Measurements from ENCODE around the gene HAL. TPM values are rescaled to one million over a fixed set of nuclear protein-coding genes. Genes with fewer than 3 reads are reported as not detected.

HAL gene
- 0.08 and 0.10 TPM in 2 replicates for polyA plus RNA-seq (2012; rRNA removed)
- 0.01 and 0.05 TPM in 2 replicates for polyA plus RNA-seq (2012; cell fraction: cytosol; rRNA removed)
- 0.57 and 0.74 TPM in 2 replicates for polyA plus RNA-seq (2012; cell fraction: nucleus; rRNA removed)

DNA sequence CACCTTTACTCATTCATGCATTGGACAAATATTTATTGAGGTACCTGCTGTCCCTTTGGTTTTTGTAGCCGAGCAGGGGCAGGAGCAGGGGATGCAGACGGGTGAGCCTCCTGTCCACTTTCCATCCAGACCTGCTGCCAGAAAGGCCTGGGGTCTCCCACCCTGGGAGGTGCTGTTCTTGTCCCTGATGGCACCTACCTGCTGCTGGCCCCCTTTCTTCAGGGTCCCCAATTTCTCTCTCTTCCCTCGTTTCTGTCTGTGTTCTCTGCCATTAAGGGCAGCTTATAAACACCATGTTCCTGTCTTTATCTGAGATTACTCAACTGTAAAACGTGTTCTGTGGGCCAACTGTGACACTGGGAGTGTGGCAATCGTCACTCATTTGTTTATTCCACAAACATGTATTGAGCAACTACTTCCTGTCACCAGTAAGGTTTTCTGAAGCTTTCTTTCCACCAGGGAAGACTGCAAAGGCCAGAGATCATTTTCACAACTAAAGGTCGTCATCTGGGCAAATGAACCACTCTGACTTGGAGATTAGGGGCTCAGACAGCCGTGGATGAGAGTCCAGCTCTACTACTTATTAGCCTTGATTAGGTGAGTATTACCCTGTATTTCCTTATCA, at the start of gene HAL:
Gene HAL, minus strand, starts transcription at position 311 of the 625 bp plus-strand sequence. CDS start 434 bp downstream, outside the sequence.
- CTCF ChIA-PET: interaction anchor here (0.5 to 8.6 kb wide), 3 partner anchors 11 to 130 kb away, joined by 4 to 154 read pairs (median 8); no protein-coding TSS in a partner anchor
- peaks cover 4 to 5% of the 10 kb centered on the region in 2 experiments for H3K36me3 ChIP-seq (replicated peaks in 1 of 2; ENCODE audit: control insufficient read depth in 1 of 2, insufficient read depth in 2 of 2, low read length in 1 of 2)
- DNase-seq: no peak
- no peaks in the 10 kb centered on the region for H3K79me2 ChIP-seq (ENCODE audit: insufficient read depth)
- no peak within 1 kb of the TSS for H2AFZ ChIP-seq (ENCODE audit: low read depth)
- 73% methylated on average over 7 of the region's 7 CpGs for WGBS (ENCODE audit: low lambda C conversion rate)
- no peaks in the 10 kb centered on the region for H4K20me1 ChIP-seq (ENCODE audit: insufficient read depth)
- no peaks in the 10 kb centered on the region for H3F3A ChIP-seq (replicated peaks; ENCODE audit: insufficient read depth)
- H3K27ac ChIP-seq (ENCODE audit: low read depth in 2 of 2, low read length in 1 of 2): no peak within 1 kb of the TSS
- POLR2A ChIA-PET: no interaction called here
- H3K4me3 ChIP-seq (ENCODE audit: low read depth in 2 of 2, low read length in 1 of 2): no peak within 1 kb of the TSS
- H3K27me3 ChIP-seq (ENCODE audit: insufficient read depth): no peaks in the 10 kb centered on the region
- no peaks in the 10 kb centered on the region for H3K4me1 ChIP-seq (ENCODE audit: control insufficient read depth in 1 of 2, insufficient read depth in 2 of 2, low read depth in 1 of 2, low read length in 1 of 2)
- H3K9me2 ChIP-seq: no peaks in the 10 kb centered on the region
- no peaks in the 10 kb centered on the region for H3K9me3 ChIP-seq
- no peak within 1 kb of the TSS for H3K4me2 ChIP-seq
- no peak for TF ChIP-seq FOXJ3 (CRISPR knock-in tag; IDR thresholded peaks at IDR 0.05)
- no peak for TF ChIP-seq MAX (IDR thresholded peaks at IDR 0.05; ENCODE audit: low read depth)
- no peak for TF ChIP-seq CHD2 (IDR thresholded peaks at IDR 0.05; ENCODE audit: low read length, partially characterized antibody)
- no peak for TF ChIP-seq JUND (IDR thresholded peaks at IDR 0.05)
- TF ChIP-seq SIN3A (IDR thresholded peaks at IDR 0.05; ENCODE audit: borderline replicate concordance, low read depth, low read length): no peak
- TF ChIP-seq POLR2AphosphoS5 (IDR thresholded peaks at IDR 0.05; ENCODE audit: low read depth, low read length): no peak
- TF ChIP-seq, protein P1, sequence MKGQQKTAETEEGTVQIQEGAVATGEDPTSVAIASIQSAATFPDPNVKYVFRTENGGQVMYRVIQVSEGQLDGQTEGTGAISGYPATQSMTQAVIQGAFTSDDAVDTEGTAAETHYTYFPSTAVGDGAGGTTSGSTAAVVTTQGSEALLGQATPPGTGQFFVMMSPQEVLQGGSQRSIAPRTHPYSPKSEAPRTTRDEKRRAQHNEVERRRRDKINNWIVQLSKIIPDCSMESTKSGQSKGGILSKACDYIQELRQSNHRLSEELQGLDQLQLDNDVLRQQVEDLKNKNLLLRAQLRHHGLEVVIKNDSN (IDR thresholded peaks at IDR 0.05; ENCODE audit: borderline replicate concordance, low read depth): no peak
- no peak for TF ChIP-seq EP300 (IDR thresholded peaks at IDR 0.05; ENCODE audit: borderline replicate concordance in 1 of 2, low read depth in 1 of 2, low read length in 1 of 2)
- TF ChIP-seq RCOR1 (IDR thresholded peaks at IDR 0.05; ENCODE audit: low read length): no peak
- no peak for TF ChIP-seq MEF2A (IDR thresholded peaks at IDR 0.05; ENCODE audit: borderline replicate concordance, low read depth)
- TF ChIP-seq, protein P2, sequence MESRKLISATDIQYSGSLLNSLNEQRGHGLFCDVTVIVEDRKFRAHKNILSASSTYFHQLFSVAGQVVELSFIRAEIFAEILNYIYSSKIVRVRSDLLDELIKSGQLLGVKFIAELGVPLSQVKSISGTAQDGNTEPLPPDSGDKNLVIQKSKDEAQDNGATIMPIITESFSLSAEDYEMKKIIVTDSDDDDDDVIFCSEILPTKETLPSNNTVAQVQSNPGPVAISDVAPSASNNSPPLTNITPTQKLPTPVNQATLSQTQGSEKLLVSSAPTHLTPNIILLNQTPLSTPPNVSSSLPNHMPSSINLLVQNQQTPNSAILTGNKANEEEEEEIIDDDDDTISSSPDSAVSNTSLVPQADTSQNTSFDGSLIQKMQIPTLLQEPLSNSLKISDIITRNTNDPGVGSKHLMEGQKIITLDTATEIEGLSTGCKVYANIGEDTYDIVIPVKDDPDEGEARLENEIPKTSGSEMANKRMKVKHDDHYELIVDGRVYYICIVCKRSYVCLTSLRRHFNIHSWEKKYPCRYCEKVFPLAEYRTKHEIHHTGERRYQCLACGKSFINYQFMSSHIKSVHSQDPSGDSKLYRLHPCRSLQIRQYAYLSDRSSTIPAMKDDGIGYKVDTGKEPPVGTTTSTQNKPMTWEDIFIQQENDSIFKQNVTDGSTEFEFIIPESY (IDR thresholded peaks at IDR 0.05; ENCODE audit: borderline replicate concordance, low read depth): no peak
- TF ChIP-seq, protein P3, sequence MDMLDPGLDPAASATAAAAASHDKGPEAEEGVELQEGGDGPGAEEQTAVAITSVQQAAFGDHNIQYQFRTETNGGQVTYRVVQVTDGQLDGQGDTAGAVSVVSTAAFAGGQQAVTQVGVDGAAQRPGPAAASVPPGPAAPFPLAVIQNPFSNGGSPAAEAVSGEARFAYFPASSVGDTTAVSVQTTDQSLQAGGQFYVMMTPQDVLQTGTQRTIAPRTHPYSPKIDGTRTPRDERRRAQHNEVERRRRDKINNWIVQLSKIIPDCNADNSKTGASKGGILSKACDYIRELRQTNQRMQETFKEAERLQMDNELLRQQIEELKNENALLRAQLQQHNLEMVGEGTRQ (IDR thresholded peaks at IDR 0.05; ENCODE audit: borderline replicate concordance, low read depth, low read length): no peak
- no peak for TF ChIP-seq NRF1 (IDR thresholded peaks at IDR 0.05; ENCODE audit: low read depth, low read length)
- TF ChIP-seq TAF1 (IDR thresholded peaks at IDR 0.05; ENCODE audit: borderline replicate concordance, low read depth, low read length): no peak
- no peak for TF ChIP-seq RFX5 (IDR thresholded peaks at IDR 0.05; ENCODE audit: low read length)
- no peak for TF ChIP-seq TEAD4 (IDR thresholded peaks at IDR 0.05; ENCODE audit: borderline replicate concordance, insufficient read depth)
- TF ChIP-seq NFIC (IDR thresholded peaks at IDR 0.05; ENCODE audit: borderline replicate concordance): no peak
- no peak for TF ChIP-seq RXRA (IDR thresholded peaks at IDR 0.05; ENCODE audit: borderline replicate concordance, low read depth)
- no peak for TF ChIP-seq EZH2phosphoT487 (IDR thresholded peaks at IDR 0.05; ENCODE audit: borderline replicate concordance, low read depth)
- no peak for TF ChIP-seq TCF12 (IDR thresholded peaks at IDR 0.05)
- H3K9ac ChIP-seq: no peak within 1 kb of the TSS
